ENCODE measurements around the gene LRRC70. TPM values are rescaled to one million over a fixed set of nuclear protein-coding genes. Genes with fewer than 3 reads are reported as not detected.

Gene LRRC70
- total and polyA plus RNA-seq, 2 experiments from 2014 or later: 0.15 to 1.7 TPM

DNA sequence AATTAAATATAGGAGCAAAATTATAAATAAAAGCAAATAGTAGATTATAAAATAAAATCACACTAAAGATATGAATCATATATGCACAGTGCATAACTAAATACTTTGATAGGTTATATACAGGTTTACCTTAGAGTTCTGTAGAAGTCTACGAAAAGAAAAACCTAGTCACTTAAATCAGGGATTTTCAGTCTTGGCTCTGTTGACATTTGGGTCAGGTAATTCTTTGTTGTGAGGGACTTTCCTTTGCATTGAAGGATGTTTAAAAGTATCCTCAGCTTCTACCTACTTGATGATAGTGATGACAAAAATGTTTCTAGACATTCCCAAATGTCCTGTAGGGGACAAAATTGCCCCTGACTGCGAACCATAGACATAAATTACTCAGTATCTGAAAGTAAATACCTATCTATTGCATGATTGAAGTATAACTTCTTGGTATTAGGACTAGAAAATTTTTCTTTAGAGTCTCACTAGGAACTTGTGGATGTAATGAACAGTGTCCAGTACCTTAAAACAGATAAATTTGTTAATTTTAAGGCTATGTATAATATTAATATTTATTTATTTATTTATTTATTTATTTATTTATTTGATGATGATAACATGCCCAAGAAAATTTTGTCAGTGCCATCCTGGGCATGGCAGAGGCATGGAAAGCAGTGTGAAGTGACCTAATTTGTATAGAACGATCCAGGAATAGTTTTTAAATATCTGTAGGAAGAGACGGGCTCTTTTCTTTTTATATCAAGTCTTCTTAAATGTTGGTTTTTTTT lies 44.0 kb upstream of the LRRC70 start:
- Mint-ChIP-seq H3K4me3 (no peak overlapping the region), H3K9me3 (no peaks in the 10 kb centered on the region), H3K4me1 (peaks cover 6% of the 10 kb centered on the region; the same call in 2 of the 3 replicates), H3K27ac (no peak overlapping the region), H3K36me3 (ENCODE audit: low read depth) (peaks cover 18% of the 10 kb centered on the region; the same call in 2 of the 3 replicates), H3K27me3 (ENCODE audit: insufficient read depth, low read depth, poor library complexity) (peaks cover 2% of the 10 kb centered on the region)
- Histone ChIP-seq H2AFZ (no peak overlapping the region), H3K36me3 (ENCODE audit: insufficient read depth) (no peaks in the 10 kb centered on the region; the same call in 1 of the 2 replicates), H3K27ac (ENCODE audit: low read depth) (no peak overlapping the region), H3K79me2 (replicated peaks; ENCODE audit: insufficient read depth) (no peaks in the 10 kb centered on the region), H3K4me3 (no peak overlapping the region), H3K4me1 (ENCODE audit: insufficient read depth) (no peaks in the 10 kb centered on the region), H3K27me3 (ENCODE audit: insufficient read depth) (no peaks in the 10 kb centered on the region), H4K20me1 (replicated peaks; ENCODE audit: insufficient read depth) (no peaks in the 10 kb centered on the region), H3F3A (replicated peaks; ENCODE audit: low read depth) (no peaks in the 10 kb centered on the region), H3K4me2 (no peak overlapping the region), H3K9me2 (ENCODE audit: insufficient read depth) (no peaks in the 10 kb centered on the region)
- ATAC-seq: no peak
- TF ChIP-seq, protein P1, sequence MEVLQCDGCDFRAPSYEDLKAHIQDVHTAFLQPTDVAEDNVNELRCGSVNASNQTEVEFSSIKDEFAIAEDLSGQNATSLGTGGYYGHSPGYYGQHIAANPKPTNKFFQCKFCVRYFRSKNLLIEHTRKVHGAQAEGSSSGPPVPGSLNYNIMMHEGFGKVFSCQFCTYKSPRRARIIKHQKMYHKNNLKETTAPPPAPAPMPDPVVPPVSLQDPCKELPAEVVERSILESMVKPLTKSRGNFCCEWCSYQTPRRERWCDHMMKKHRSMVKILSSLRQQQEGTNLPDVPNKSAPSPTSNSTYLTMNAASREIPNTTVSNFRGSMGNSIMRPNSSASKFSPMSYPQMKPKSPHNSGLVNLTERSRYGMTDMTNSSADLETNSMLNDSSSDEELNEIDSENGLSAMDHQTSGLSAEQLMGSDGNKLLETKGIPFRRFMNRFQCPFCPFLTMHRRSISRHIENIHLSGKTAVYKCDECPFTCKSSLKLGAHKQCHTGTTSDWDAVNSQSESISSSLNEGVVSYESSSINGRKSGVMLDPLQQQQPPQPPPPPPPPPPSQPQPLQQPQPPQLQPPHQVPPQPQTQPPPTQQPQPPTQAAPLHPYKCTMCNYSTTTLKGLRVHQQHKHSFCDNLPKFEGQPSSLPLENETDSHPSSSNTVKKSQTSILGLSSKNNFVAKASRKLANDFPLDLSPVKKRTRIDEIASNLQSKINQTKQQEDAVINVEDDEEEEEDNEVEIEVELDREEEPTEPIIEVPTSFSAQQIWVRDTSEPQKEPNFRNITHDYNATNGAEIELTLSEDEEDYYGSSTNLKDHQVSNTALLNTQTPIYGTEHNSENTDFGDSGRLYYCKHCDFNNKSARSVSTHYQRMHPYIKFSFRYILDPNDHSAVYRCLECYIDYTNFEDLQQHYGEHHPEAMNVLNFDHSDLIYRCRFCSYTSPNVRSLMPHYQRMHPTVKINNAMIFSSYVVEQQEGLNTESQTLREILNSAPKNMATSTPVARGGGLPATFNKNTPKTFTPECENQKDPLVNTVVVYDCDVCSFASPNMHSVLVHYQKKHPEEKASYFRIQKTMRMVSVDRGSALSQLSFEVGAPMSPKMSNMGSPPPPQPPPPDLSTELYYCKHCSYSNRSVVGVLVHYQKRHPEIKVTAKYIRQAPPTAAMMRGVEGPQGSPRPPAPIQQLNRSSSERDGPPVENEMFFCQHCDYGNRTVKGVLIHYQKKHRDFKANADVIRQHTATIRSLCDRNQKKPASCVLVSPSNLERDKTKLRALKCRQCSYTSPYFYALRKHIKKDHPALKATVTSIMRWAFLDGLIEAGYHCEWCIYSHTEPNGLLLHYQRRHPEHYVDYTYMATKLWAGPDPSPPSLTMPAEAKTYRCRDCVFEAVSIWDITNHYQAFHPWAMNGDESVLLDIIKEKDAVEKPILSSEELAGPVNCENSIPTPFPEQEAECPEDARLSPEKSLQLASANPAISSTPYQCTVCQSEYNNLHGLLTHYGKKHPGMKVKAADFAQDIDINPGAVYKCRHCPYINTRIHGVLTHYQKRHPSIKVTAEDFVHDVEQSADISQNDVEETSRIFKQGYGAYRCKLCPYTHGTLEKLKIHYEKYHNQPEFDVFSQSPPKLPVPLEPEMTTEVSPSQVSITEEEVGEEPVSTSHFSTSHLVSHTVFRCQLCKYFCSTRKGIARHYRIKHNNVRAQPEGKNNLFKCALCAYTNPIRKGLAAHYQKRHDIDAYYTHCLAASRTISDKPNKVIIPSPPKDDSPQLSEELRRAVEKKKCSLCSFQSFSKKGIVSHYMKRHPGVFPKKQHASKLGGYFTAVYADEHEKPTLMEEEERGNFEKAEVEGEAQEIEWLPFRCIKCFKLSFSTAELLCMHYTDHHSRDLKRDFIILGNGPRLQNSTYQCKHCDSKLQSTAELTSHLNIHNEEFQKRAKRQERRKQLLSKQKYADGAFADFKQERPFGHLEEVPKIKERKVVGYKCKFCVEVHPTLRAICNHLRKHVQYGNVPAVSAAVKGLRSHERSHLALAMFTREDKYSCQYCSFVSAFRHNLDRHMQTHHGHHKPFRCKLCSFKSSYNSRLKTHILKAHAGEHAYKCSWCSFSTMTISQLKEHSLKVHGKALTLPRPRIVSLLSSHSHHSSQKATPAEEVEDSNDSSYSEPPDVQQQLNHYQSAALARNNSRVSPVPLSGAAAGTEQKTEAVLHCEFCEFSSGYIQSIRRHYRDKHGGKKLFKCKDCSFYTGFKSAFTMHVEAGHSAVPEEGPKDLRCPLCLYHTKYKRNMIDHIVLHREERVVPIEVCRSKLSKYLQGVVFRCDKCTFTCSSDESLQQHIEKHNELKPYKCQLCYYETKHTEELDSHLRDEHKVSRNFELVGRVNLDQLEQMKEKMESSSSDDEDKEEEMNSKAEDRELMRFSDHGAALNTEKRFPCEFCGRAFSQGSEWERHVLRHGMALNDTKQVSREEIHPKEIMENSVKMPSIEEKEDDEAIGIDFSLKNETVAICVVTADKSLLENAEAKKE (CRISPR knock-in tag; IDR thresholded peaks at IDR 0.05): no peak
- TF ChIP-seq NANOG (IDR thresholded peaks at IDR 0.05; ENCODE audit: borderline replicate concordance): no peak
- no peak for TF ChIP-seq JUNB (IDR thresholded peaks at IDR 0.05; ENCODE audit: unreplicated experiment)
- TF ChIP-seq EZH2 (IDR thresholded peaks at IDR 0.05; ENCODE audit: low read depth, unreplicated experiment): no peak
- TF ChIP-seq, protein P2, sequence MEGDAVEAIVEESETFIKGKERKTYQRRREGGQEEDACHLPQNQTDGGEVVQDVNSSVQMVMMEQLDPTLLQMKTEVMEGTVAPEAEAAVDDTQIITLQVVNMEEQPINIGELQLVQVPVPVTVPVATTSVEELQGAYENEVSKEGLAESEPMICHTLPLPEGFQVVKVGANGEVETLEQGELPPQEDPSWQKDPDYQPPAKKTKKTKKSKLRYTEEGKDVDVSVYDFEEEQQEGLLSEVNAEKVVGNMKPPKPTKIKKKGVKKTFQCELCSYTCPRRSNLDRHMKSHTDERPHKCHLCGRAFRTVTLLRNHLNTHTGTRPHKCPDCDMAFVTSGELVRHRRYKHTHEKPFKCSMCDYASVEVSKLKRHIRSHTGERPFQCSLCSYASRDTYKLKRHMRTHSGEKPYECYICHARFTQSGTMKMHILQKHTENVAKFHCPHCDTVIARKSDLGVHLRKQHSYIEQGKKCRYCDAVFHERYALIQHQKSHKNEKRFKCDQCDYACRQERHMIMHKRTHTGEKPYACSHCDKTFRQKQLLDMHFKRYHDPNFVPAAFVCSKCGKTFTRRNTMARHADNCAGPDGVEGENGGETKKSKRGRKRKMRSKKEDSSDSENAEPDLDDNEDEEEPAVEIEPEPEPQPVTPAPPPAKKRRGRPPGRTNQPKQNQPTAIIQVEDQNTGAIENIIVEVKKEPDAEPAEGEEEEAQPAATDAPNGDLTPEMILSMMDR (conservative IDR thresholded peaks at IDR 0.05; ENCODE audit: low read depth in 2 of 2): no peak
- TF ChIP-seq, protein P3, sequence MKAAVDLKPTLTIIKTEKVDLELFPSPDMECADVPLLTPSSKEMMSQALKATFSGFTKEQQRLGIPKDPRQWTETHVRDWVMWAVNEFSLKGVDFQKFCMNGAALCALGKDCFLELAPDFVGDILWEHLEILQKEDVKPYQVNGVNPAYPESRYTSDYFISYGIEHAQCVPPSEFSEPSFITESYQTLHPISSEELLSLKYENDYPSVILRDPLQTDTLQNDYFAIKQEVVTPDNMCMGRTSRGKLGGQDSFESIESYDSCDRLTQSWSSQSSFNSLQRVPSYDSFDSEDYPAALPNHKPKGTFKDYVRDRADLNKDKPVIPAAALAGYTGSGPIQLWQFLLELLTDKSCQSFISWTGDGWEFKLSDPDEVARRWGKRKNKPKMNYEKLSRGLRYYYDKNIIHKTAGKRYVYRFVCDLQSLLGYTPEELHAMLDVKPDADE (IDR thresholded peaks at IDR 0.05): no peak
- no peak for TF ChIP-seq STAT1 (IDR thresholded peaks at IDR 0.05; ENCODE audit: unreplicated experiment)
- TF ChIP-seq CREB1 (CRISPR knock-in tag; IDR thresholded peaks at IDR 0.05; ENCODE audit: low read depth): no peak
- TF ChIP-seq EZH2phosphoT487 (IDR thresholded peaks at IDR 0.05; ENCODE audit: unreplicated experiment): no peak
- no peak for TF ChIP-seq ZNF331 (CRISPR knock-in tag; IDR thresholded peaks at IDR 0.05; ENCODE audit: low read depth)
- TF ChIP-seq ZNF114 (CRISPR knock-in tag; IDR thresholded peaks at IDR 0.05): no peak
- no peak for TF ChIP-seq POLR2AphosphoS5 (IDR thresholded peaks at IDR 0.05; ENCODE audit: low read depth)
- TF ChIP-seq, protein P4, sequence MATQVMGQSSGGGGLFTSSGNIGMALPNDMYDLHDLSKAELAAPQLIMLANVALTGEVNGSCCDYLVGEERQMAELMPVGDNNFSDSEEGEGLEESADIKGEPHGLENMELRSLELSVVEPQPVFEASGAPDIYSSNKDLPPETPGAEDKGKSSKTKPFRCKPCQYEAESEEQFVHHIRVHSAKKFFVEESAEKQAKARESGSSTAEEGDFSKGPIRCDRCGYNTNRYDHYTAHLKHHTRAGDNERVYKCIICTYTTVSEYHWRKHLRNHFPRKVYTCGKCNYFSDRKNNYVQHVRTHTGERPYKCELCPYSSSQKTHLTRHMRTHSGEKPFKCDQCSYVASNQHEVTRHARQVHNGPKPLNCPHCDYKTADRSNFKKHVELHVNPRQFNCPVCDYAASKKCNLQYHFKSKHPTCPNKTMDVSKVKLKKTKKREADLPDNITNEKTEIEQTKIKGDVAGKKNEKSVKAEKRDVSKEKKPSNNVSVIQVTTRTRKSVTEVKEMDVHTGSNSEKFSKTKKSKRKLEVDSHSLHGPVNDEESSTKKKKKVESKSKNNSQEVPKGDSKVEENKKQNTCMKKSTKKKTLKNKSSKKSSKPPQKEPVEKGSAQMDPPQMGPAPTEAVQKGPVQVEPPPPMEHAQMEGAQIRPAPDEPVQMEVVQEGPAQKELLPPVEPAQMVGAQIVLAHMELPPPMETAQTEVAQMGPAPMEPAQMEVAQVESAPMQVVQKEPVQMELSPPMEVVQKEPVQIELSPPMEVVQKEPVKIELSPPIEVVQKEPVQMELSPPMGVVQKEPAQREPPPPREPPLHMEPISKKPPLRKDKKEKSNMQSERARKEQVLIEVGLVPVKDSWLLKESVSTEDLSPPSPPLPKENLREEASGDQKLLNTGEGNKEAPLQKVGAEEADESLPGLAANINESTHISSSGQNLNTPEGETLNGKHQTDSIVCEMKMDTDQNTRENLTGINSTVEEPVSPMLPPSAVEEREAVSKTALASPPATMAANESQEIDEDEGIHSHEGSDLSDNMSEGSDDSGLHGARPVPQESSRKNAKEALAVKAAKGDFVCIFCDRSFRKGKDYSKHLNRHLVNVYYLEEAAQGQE (IDR thresholded peaks at IDR 0.05; ENCODE audit: unreplicated experiment): no peak
- DNase-seq (ENCODE audit: low spot score): no peak

Data from GM23338 (cell line).